IMR-90 (cell line): ENCODE data around the gene SAMD11. TPM values are rescaled to one million over a fixed set of nuclear protein-coding genes. Genes with fewer than 3 reads are reported as not detected.

ENCODE experiments used
- ATAC-seq: fragments of 200-7000 bp; cut with Tn5 transposase; 2 replicates; pipeline ENCODE4 v1.9.1; 2020; ENCODE audit warnings: low read depth, mild to moderate bottlenecking, moderate library complexity
- BruUV-seq: library from RNA; stranded (reverse); fragments of 400-500 nt; replicated peaks from 2 replicates; lab custom pipeline; 2021; lab: Mats Ljungman, UMichigan
- CTCF ChIA-PET: fragments of 300-600 bp; formaldehyde crosslinking; extraction: SDS; loops from one replicate; lab custom pipeline; 2021; ENCODE audit warnings: antibody characterized with exemption; lab: Yijun Ruan, JAX
- POLR2A ChIA-PET: fragments of 300-600 bp; sonication (Branson Sonifier 250); formaldehyde crosslinking; loops from one replicate; lab custom pipeline; 2022; ENCODE audit warnings: antibody characterized with exemption; ENCODE audit not compliant: unreplicated experiment; lab: Charles Lee
- DNase-seq: peaks from one replicate; pipeline ENCODE4 v3.0.0; 2013
- H2AFZ ChIP-seq: replicated peaks from 2 replicates; pipeline ENCODE3; 2013; ENCODE audit warnings: low read length, mild to moderate bottlenecking; ENCODE audit not compliant: poor library complexity
- H2AK5ac ChIP-seq: 2 replicates; pipeline ENCODE4 v1.6.1; 2013; ENCODE audit warnings: low read depth, low read length, inconsistent platforms
- H2AK9ac ChIP-seq: replicated peaks from 2 replicates; pipeline ENCODE3; 2013; ENCODE audit warnings: mild to moderate bottlenecking, low read depth, low read length, moderate library complexity; ENCODE audit not compliant: poor library complexity
- H2BK120ac ChIP-seq: 2 replicates; pipeline ENCODE4 v1.6.1; 2013; ENCODE audit warnings: low read depth, low read length, inconsistent platforms
- H2BK15ac ChIP-seq: 3 replicates; pipeline ENCODE4 v1.6.1; 2013; ENCODE audit warnings: low read depth, low read length, inconsistent platforms
- H2BK20ac ChIP-seq: 2 replicates; pipeline ENCODE4 v1.6.1; 2013; ENCODE audit warnings: low read depth, mild to moderate bottlenecking, inconsistent platforms, low read length, moderate library complexity
- H2BK5ac ChIP-seq: 2 replicates; pipeline ENCODE4 v1.6.1; 2013; ENCODE audit warnings: mild to moderate bottlenecking, low read depth, low read length, inconsistent platforms; ENCODE audit not compliant: poor library complexity, severe bottlenecking
- H3K14ac ChIP-seq: replicated peaks from 2 replicates; pipeline ENCODE4 v1.6.1; 2013; ENCODE audit warnings: low read depth, low read length, inconsistent platforms
- H3K18ac ChIP-seq: 2 replicates; pipeline ENCODE4 v1.6.1; 2013; ENCODE audit warnings: low read depth, low read length, control low read depth
- H3K23ac ChIP-seq: 2 replicates; pipeline ENCODE4 v1.6.1; 2013; ENCODE audit warnings: low read depth, low read length, inconsistent platforms
- H3K27ac ChIP-seq: 2 replicates; pipeline ENCODE4 v1.5.1; 2013; ENCODE audit warnings: mild to moderate bottlenecking, control low read depth, low read length; ENCODE audit not compliant: insufficient read depth
- H3K27me3 ChIP-seq: 2 replicates; pipeline ENCODE4 v1.6.1; 2013; ENCODE audit warnings: low read length; ENCODE audit not compliant: control insufficient read depth, insufficient read depth
- H3K36me3 ChIP-seq: 2 replicates; pipeline ENCODE4 v1.6.1; 2013; ENCODE audit warnings: low read length, mixed read lengths; ENCODE audit not compliant: control insufficient read depth, insufficient read depth
- H3K4ac ChIP-seq: 2 replicates; pipeline ENCODE4 v1.6.1; 2013; ENCODE audit warnings: low read depth, low read length, inconsistent platforms
- H3K4me1 ChIP-seq: 2 replicates; pipeline ENCODE4 v1.6.1; 2013; ENCODE audit warnings: low read length, mixed read lengths; ENCODE audit not compliant: control insufficient read depth, insufficient read depth
- H3K4me2 ChIP-seq: 2 replicates; pipeline ENCODE4 v1.6.1; 2013; ENCODE audit warnings: low read depth, mild to moderate bottlenecking, control low read depth, low read length, moderate library complexity
- H3K4me3 ChIP-seq: 2 replicates; pipeline ENCODE4 v1.5.1; 2013; ENCODE audit warnings: low read depth, mild to moderate bottlenecking, control low read depth, low read length, moderate library complexity; ENCODE audit not compliant: insufficient read depth
- H3K56ac ChIP-seq: 2 replicates; pipeline ENCODE4 v1.6.1; 2013; ENCODE audit warnings: low read length, inconsistent platforms; ENCODE audit not compliant: insufficient read depth; ENCODE audit errors: extremely low read depth
- H3K79me1 ChIP-seq, 2 experiments: 2 replicates each; pipeline ENCODE4 v1.6.1; 2013; ENCODE audit warnings: low read length in 2 of 2, inconsistent platforms in 1 of 2, low read depth in 1 of 2
- H3K9ac ChIP-seq: 2 replicates; pipeline ENCODE4 v1.6.1; 2013; ENCODE audit warnings: low read depth, low read length, control low read depth
- H3K9me1 ChIP-seq: 2 replicates; pipeline ENCODE4 v1.6.1; 2013; ENCODE audit warnings: low read length, inconsistent platforms; ENCODE audit not compliant: insufficient read depth
- H3K9me3 ChIP-seq: 2 replicates; pipeline ENCODE4 v1.6.1; 2013; ENCODE audit warnings: low read length; ENCODE audit not compliant: control insufficient read depth, insufficient read depth
- H4K20me1 ChIP-seq: 2 replicates; pipeline ENCODE4 v1.6.1; 2013; ENCODE audit warnings: low read length, inconsistent platforms; ENCODE audit not compliant: insufficient read depth
- H4K5ac ChIP-seq: 2 replicates; pipeline ENCODE4 v1.6.1; 2013; ENCODE audit warnings: mild to moderate bottlenecking, low read depth, low read length, control low read depth
- H4K8ac ChIP-seq, 2 experiments: 2 replicates each; pipeline ENCODE4 v1.6.1; 2013; ENCODE audit warnings: low read depth in 2 of 2, low read length in 2 of 2, control low read depth in 1 of 2, inconsistent platforms in 1 of 2
- H4K91ac ChIP-seq: 2 replicates; pipeline ENCODE4 v1.6.1; 2013; ENCODE audit warnings: low read depth, low read length, inconsistent platforms; ENCODE audit not compliant: insufficient read depth
- RCOR1 ChIP-seq: IDR thresholded peaks from 2 replicates; pipeline ENCODE4 v1.6.1; 2012; ENCODE audit warnings: mild to moderate bottlenecking, low read length, improper control_type of control experiment; ENCODE audit not compliant: insufficient replicate concordance
- WGBS, 2 experiments: methylation state at CpG; one replicate each; pipeline versions ENCODE4 v1.1.5 to v1.1.7; 2013; ENCODE audit warnings: missing lambda C conversion rate in 2 of 2; ENCODE audit not compliant: insufficient read length in 1 of 2; ENCODE audit errors: extremely low coverage in 2 of 2; 5-methylcytosine and 5-hydroxymethylcytosine counted together
- dilution Hi-C: fragments of 300-500 bp; cut with HindIII; formaldehyde crosslinking; loops from one replicate; pipeline ENCODE4 v1.14.3; 2018; ENCODE audit warnings: low sequenced_read_pairs; ENCODE audit not compliant: unreplicated experiment
- in situ Hi-C: fragments of 300-500 bp; cut with MboI; formaldehyde crosslinking; loops from 3 replicates; pipeline ENCODE4 v1.14.3; 2019; ENCODE audit warnings: low sequenced_read_pairs, inconsistent platforms, mixed read lengths
- intact Hi-C: fragments of 100-400 bp; cut with micrococcal nuclease; formaldehyde crosslinking; loops from 2 replicates; pipeline ENCODE4 v1.10.0; 2022
- polyA plus RNA-seq, 3 experiments: library from polyadenylated mRNA; depleted of rRNA; stranded (reverse); fragments of >200 nt; gene quantifications; 2 replicates each; pipeline ENCODE4 v1.2.3, GENCODE V29; 2012; ENCODE audit warnings: low replicate concordance in 1 of 3
- total RNA-seq: library from RNA; depleted of rRNA; stranded (reverse); fragments of >200 nt; gene quantifications from 2 replicates; pipeline ENCODE4 v1.2.3, GENCODE V29; 2012

SAMD11 gene
- total and polyA plus RNA-seq, 2 of the 4 experiments (the other 2 are of a cell fraction): 5.9 to 22.9 TPM

DNA sequence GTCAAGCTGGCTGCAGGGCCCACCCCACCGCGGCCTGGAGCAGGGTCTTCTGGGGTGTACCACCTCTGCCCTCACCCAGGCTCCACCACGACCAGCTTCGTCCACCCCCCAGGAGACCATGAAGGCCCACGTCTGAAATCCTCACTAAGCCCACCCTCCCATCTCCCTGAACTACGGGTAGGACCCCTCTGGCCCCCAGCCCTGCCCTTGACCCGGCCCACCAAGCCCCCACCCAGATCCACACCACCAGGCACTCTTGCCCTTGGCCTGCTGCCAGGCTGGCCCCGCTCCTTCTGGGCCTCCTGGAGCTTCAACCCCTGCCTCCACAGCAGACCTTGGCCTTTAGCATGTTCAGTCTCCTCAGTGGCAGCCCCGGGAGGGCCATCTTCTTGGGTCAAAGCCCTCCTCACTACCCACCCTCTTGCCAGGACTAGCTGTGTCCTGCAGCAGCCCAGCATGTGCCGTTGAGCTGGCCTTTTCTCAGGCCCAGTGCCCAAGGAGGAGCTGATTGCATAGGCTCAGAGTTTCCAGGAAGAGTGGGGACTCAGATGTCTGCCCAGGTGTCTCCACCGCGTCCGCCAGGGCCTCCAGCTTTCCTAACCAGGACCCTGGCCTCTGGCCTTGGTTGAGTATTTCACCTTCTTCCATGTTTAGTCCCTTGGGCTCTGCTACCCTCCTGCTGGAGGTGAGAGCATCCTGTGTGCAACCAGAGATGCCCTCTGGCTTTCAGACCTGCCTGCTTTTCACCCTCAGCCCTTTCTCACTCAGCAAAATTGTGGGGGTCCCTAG lies 17.7 kb upstream of the SAMD11 start:
- 73% methylated on average over 9 of the region's 13 CpGs; no CpG with 5 or more reads in 1 of the 2 experiments for WGBS, 2 experiments
- Histone ChIP-seq H3K14ac (no peak overlapping the region), H3K79me1 (peaks cover 0 to 7% of the 10 kb centered on the region in 2 experiments; a peak in 1 of 4 replicates), H3K27ac (no peak overlapping the region), H3K23ac (no peak overlapping the region; the same call in 1 of the 2 replicates), H2AFZ (no peak overlapping the region), H2BK15ac (no peak overlapping the region), H2BK5ac (no peak overlapping the region), H2BK120ac (no peak overlapping the region), H2AK9ac (peak overlapping the region; percentile 56), H3K4ac (peak overlapping the region; percentile 84), H3K9me3 (no peaks in the 10 kb centered on the region), H2AK5ac (peak overlapping the region; percentile 86), H3K4me2 (no peak overlapping the region; the same call in 1 of the 2 replicates), H3K4me3 (no peak overlapping the region), H2BK20ac (peak overlapping the region; percentile 52; the same call in 1 of the 2 replicates), H3K9ac (no peak overlapping the region), H3K18ac (no peak overlapping the region), H4K20me1 (no peaks in the 10 kb centered on the region; the same call in 1 of the 2 replicates), H4K91ac (peak overlapping the region; percentile 84), H3K36me3 (no peaks in the 10 kb centered on the region), H3K56ac (no peak overlapping the region), H4K8ac (no peak overlapping the region), H3K27me3 (no peaks in the 10 kb centered on the region; the same call in 1 of the 2 replicates), H3K9me1 (no peaks in the 10 kb centered on the region), H3K4me1 (peaks cover 26% of the 10 kb centered on the region), H4K5ac (no peak overlapping the region)
- intact Hi-C loops: no loop called here
- ATAC-seq: no peak
- no peak for TF ChIP-seq RCOR1
- DNase-seq: no peak
- in situ Hi-C loops: no loop called here
- ChIA-PET CTCF (interaction anchor here (1.0 kb wide), 1 partner anchor 32 kb away, joined by 4 read pairs; no protein-coding TSS in a partner anchor), POLR2A (no interaction called here)
- BruUV-seq: no TSS peak
- dilution Hi-C loops: no loop called here
